GM19452 (cell line): Measurements from ENCODE around the gene AIG1.

Source experiments
- ATAC-seq: cut with Tn5 transposase; IDR thresholded peaks from one replicate; pipeline ENCODE4 v1.9.1; 2021; ENCODE audit not compliant: unreplicated experiment

AIG1 gene

DNA sequence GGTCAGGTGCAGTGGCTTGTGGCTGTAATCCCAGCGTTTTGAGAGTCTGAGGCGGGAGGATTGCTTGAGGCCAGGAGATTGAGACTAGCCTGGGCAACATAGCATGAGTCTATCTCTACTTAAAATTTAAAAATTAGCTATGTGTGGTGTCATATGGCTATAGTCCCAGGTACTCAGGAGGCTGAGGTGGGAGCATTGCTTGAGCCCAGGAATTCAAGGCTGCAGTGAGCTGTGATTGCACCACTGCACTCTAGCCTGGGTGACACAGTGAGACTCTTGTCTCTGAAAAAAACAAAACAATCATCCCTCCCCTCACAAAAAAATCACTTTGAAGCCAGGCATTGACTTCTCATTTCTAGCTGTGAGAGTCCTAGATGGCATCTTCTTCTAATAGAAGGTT is 32.1 kb downstream of the AIG1 start:
- no peak for ATAC-seq

DNA sequence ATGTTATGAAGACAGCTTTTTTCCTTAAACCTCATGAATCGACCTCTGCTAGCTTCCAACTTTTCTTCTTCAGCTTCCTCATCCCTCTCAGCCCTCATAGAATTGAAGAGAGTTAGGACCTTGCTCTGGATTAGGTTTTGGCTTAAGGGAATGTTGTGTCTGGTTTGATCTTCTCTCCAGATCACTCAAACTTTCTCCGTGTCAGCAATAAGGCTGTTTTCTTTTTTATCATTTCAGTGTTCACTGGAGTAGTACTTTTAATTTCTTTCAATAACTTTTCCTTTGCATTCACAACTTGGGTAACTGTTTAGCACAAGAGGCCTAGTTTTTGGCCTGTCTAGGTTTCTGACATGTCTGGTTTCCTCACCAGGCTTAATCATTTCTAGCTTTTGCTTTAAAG is 32.6 kb downstream of the AIG1 start:
- ATAC-seq = no peak

DNA sequence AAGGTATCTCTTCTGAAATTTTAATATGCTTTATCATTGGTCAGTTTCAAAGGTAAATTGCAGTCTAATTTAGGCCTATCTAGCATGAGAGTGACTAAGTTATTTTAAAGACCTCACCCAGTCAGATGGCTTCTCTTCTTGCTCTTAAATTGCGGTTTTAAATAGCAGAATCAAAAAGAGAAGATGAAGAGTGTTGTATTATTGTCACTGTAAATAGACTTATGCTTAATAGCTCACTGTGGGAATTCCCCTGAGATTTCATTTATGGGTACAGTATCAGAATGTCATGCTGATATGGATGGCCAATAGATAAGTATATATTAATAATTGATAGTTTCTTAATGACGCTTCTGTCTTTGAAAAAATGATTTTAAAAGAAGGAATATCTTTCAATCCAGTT is 35.7 kb downstream of the AIG1 start:
- ATAC-seq = no peak

DNA sequence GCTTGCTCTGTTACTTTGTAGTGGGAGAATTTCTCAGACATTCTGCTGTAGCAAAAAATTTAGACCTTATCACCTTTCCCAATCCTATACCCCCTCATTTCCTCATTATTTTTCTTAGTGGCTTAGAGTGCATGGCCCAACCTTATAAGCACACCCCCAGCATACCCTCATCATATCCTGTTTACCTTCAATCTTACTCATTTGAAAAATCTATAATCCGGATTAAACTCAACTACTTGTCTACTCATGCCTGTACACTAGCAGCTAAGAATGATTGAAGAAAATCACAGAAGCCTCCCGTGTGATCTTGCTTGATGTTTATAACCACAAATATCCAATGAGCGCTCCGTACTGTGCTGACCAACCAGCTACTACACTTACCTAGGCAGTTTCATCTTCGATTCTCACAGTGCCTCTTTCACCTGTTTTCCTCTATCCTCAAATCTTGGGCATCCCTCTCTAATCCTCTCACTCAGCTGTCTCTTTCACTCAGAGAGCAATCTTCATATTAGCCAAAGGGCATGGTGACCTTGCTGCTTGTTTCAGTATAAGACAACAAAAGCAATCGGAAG is 36.6 kb downstream of the AIG1 start:
- no peak for ATAC-seq

DNA sequence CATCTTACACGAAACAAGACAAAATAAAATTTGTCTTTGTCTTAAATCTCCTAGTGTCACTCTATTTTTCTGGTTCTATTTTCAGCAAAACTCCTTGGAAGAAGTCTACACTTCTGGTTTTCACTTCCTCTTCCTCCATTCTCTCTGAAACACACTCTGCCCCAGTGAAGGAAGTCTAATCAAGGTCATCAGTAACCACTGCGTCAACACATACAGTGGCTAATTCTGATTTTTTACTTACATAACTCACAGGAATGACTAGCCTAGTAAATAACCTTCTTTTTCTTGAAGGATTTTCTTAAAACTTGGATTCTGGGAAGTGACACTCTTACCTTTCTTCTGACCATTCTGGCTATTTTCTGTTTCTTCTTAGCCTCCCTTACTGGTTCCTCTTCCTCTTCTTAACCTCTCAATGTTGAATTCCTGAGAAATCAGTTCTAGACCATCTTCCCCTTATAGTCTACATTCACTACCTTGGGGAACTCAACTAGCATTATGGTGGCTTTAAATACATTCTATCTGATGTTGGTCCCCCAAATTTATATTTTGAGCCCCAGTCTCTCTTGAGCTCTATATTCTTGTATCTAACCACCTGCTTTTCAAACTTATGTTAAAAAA is 37.5 kb downstream of the AIG1 start:
- ATAC-seq = peak; percentile 92

DNA sequence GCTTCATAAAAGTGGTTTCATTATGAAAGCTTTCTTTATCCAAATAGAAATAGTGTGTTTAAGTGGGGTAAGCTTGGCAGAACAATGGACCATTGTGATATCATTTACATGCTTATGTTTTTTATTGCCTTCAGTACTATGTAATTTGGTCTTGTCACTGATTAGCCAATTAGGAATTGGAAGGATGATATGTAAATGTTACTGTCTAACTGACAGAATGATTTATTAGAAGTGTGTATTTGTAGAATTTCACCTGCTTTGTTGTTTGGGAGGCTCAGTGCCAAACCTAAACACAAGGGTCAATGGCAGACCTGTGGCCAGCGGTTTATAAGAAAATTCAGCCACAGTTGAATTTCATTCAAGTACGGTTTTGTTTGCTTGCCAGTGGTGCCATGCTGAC is 39.0 kb downstream of the AIG1 start:
- ATAC-seq = no peak

DNA sequence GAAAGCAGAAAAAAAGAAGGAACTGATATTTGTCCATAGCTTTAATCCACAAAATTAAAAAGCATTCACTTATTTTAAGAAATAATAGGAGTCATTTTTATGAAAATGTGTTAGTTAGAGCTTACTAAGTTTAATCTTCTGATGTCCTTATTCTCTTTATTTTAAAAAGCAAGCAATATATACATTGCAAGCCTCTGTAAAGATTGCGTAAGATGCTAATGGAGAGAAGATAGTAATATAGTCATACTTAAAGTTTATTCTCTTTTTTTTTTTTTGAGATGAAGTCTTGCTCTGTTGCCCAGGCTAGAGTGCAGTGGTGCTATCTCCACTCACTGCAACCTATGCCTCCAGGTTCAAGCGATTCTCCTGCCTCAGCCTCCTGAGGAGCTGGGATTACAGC is 39.7 kb downstream of the AIG1 start:
- no peak for ATAC-seq

DNA sequence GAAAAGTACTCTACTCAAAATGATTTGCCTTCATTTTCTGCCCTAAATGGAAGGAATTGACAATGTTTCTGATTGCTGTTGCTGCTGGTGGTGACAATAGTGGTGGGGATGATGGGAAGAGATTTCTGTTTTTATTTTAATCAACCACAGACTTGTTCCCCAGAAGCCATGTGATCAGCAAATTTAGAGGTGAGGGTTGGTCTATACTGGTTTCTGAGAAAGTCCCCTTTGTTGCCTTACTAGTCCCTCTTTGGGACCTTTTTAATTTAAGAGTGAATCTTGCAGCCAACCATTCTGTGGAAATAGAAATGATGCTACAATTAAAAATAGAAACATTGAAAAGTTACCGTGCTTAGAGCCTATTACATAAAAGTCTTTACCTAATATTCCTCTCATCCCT is 43.2 kb downstream of the AIG1 start:
- ATAC-seq = no peak

DNA sequence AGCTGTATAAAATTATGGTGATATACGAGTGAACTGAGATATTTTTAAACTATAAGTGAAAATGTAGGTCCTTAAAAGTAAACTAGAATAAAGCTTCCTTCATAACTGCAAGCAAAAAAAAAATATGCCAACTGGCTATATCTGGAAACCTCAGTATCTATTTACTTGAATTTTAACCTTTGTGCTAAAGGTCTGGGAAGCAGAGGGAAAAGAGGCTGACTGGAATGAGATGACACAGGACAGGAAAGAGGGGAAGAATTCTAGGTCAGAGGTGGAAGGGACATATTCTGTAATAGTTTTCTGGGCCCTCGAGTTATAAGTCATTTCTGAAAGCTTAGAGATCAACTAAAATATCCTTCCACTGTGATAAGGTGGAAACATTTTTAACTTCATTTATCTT is 46.8 kb downstream of the AIG1 start:
- ATAC-seq = no peak

DNA sequence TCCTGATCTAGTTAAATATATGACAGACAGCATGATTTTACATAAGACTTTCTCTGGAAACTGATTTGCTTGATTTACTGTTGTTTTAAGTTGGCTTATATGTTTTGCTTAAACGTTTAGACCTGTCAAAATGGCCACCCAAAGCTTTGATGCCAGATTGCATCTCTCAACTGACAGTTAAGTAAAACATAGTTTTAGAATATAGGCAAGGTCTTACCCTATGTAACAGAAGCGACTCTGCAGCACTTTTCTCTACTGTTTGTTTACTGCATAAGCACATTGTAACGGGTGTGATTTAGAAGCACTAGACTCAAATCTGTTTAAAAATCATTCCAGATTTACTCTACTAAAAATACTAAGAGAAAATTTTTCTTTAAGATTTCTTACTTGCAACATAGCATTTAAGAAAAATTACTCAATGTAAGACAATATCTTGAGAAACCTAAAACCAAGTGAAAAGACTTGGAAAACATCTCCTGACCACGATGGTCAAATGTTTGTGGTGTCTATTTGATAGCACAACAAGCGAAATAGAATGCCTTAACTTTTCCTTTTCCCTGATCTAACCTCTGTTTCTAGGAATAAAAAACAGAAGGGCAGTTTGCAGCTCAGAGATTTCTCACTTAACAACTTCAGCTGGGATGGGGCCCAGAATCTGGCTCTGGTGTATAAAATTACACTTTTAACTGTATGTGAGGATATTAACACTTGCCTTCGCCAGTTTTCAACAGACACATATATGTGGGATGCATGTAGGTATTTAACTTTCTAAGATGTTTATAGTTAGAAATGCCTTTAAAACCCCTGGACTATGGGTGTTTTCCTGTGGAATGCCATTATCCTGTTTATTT is 47.4 kb downstream of the AIG1 start:
- ATAC-seq = no peak

DNA sequence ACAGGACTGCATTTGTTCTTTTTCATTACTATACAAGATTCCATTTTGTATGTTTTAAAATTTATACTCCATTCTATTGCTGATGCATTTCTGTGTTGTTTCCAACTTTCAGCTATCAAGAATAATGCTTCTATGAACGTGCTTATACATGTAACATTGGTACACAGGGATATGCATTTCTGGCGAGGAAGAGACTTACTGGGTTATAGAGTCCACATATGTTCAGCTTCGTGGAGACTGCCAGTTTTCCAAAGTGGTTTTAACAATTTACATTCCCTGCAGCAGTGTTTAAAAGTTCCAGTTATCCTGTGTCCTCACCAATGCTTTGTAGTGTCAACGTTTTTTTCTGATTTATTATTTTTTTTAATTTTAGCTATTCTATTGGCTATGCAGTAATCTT is 48.5 kb downstream of the AIG1 start:
- ATAC-seq = no peak

DNA sequence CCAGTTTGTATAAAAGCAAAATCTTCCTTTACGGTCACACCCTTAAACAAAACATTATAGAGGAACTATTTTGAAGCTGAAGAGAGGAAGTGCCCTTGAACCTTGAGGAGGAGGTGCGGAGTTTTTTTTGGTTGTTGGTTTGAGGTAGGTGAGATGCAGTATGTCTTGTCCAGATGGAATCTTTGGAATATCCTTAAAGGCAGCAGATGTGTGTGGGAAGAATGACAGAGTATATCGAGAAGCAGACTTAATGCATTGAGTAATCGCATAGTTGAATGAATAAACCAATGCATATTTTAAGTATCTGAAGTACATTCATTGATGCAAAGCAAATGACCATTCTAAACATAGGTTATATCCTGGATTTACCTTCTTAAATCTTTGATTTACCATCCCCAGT is 49.9 kb downstream of the AIG1 start:
- ATAC-seq = no peak

DNA sequence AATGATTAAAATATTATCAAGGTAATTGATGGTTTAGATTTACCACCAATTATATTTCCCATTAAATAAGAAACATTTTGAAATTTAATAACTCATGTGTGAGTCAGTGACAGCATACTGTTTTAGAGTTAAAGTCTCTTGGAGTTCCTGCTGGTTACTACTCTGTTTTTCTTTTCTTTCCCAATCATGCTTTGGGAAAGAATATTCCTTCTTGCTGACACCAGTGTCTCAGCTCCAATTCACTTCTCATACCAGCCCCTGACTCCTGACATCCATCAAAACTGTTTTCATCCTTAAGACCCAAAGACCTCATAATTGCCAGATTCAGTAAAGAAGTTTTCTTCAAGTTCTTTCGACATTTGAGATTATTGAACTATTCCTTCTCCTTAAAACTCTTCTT is 50.3 kb downstream of the AIG1 start:
- no peak for ATAC-seq

DNA sequence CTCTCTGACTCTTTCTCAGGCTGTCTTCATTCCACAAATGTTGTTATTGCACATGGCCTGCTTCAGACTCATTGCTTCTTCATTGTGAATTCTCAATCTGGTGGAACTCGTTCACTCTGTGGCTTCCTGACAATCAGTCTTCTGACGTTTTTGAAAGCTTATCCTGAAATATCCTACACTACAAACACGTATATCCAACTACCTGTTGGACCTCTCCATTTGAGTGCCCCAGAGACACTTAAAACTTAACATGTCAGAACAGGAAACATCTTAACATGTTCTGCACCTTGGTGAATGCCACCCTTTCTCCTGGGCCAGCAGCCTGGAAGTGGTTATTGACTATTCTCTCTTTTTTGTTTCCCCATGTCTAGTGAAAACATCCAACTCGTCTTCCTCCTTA is 50.8 kb downstream of the AIG1 start:
- no peak for ATAC-seq

DNA sequence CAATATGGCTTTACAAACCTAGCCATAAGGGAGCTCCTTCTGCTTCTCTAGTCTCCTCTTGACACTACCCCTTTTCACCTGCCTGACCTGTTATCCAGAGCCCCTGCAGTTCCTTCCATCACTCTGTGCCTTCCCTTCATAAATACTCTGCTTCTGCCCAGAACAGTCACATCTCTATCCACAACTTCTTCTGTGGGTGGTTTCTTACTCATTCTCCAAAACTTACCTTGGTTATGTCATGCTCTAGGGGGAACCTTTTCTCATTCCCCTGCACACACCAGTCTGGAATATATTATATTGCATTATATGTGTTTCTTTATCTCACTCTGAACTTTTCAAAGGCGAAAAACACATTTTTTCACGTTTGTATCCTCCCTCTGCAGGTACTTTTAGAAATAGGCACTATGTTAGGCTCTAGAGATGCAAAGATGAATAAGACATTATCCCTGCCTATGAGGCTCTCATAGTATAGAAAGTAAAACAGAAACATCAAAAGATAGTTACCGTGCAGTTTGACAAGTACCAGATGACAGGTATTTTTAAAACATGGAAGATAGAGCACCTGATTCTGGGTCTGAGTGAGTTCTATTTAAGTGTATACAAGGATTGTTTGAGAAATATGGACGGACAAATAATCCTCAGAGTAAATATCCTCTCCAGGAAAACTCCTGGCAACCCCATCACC is 51.5 kb downstream of the AIG1 start:
- no peak for ATAC-seq

DNA sequence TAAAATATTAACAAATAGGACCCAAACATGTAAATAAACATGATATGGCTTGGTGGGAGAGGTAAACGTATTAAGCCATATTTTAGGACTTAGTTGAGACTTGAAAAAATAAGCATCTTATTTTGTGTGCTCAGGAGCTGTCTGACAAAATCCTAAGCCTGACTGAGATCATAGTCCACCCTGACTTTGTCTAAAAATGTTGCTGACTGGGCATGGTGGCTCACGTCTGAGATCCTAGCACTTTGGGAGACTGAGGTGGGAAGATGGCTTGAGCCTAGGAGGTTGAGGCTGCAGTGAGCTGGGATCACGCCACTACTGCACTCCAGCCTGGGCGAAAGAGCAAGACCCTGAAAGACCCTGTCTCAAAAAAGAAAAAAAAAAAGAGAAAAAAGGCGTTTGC is 52.1 kb downstream of the AIG1 start:
- no peak for ATAC-seq

DNA sequence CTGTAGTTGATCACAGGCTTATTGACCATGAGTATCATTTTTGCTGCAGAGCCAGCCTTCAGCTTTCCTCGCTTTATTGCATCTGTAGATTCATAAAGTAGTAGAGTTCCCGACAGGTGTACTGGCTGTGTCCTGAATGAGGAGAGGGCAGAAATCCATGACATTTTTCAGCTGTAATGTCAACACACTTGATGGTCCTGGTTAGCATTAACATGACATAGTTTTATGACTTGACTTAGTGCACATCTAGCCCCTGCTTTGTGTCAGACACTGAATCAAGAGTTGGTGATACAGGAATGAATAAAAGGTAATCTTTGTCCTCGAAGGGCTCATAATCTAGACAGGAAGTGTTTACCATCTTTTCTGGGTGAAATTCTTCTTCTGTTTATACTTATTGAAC is 55.0 kb downstream of the AIG1 start:
- ATAC-seq = no peak

DNA sequence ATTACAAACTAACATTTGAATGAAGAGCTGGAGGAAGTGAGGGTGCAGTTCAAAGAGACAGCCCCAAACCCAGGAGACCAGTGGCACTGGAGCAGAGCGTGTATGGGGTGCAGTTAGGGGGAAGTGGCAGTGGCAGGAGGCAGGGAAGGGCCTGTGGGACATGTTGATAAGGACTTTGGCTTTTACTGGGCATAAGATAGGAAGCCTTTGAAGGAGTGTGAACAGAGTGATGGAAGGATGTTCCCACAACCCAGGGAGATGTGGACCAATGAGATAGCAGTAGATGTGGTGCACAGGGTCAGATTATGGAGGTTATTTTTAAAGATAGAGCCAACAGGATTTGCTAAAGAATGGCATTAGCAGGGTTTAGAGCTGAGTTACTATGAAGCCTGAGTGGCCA is 56.4 kb downstream of the AIG1 start:
- ATAC-seq = no peak

DNA sequence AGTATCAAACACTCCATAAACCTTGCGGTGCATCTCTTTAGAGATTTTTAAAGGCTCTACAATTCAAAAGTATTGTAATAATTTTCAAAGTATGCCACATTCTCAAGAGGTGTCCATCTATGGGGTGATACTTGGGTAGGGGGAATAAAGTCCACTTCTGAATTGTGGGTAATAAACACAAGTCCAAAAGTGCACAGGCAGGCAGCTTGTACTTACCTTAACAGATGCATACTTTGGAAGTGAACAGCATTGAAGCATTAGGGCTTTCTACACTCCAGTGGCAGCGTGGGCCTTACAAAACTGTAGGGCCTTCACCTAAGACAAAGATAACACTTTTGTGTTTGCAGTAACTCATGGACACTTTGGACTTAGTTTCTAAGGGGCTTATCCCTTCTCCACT is 58.6 kb downstream of the AIG1 start:
- no peak for ATAC-seq

DNA sequence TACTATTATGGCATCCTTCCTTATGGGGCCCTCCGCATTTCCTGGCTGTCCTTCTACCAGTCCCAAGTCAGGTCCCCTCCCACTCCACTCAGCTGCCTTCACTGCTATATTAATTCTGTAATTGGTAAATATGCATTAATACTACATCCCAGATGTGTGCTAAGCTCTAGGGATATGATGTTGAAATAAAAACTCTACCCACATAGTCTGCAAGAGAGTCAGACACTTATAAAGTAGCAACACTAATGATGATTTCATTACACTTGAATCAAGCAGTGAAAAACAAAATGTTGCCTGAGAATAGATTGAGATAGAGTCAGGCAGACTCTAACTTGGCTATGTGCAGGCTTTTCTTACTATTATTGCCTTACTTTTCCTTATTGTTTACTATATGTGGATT is 62.4 kb downstream of the AIG1 start:
- no peak for ATAC-seq

DNA sequence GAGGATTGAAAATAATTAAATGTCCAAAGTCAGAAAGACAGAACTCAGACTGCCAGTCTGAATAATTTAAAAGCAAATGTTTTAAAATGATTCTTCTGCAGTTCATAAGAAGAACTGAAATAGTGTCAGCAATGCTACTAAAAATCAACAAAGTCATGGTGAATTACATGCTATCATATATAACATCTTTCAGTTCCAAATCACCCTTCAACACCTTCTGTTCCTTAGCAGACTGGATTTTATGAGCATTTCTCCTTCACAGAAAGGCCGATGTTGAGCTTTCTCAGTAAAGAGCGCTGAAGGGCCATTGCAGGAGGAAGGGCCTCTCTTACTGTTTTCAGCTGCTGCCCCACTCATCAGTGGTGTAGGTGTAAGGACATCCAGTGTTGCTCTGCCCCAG is 63.3 kb downstream of the AIG1 start:
- ATAC-seq = no peak

DNA sequence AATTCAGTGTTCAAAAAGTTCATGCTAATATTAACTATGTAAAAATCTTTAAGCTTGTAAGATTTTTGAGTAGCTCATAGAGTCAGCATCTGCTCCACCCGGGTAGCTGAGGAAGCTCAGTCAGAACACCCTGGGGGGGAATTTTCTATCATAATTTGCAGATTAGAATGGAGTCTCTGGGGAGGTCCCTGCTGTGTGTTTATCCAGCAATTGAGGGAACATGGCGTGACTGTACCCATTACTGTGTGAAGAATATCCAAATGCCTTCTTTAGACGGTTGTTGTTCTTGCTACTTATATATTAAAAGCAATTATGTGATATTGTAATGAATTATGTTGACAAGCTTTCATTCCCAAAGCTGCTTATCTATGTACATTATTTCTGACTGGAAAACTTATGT is 64.8 kb downstream of the AIG1 start:
- no peak for ATAC-seq
